Brain microvascular endothelial cell (primary cell): ENCODE data around the gene GALP.
"Not testable (repeated sequence)": the region's sequence is repeated elsewhere in the genome, so short reads cannot be mapped to it uniquely, and the experiment has no call there.

Source experiments
- DNase-seq: peaks from one replicate; pipeline ENCODE4 v3.0.0-alpha.2; 2020
- H3K27ac ChIP-seq: fragments of 250-450 bp; sonication (Bioruptor Pico); 2 replicates; pipeline ENCODE4 v1.5.1; 2020; ENCODE audit warnings: mild to moderate bottlenecking, moderate library complexity
- H3K27me3 ChIP-seq: fragments of 250-450 bp; sonication (Bioruptor Pico); replicated peaks from 2 replicates; pipeline ENCODE4 v1.5.1; 2020; ENCODE audit warnings: mild to moderate bottlenecking
- H3K36me3 ChIP-seq: fragments of 250-450 bp; sonication (Bioruptor Pico); replicated peaks from 2 replicates; pipeline ENCODE4 v1.5.1; 2020; ENCODE audit warnings: mild to moderate bottlenecking
- H3K4me3 ChIP-seq: 2 replicates; pipeline ENCODE4 v1.5.1; 2011; ENCODE audit warnings: low read depth, mild to moderate bottlenecking, control low read depth, low read length, moderate library complexity
- CTCF ChIP-seq: IDR thresholded peaks from 2 replicates; pipeline ENCODE4 v1.5.1; 2011; ENCODE audit warnings: low read depth, mild to moderate bottlenecking, moderate library complexity, low read length, control low read depth, inconsistent platforms; ENCODE audit errors: missing control alignments
- in situ Hi-C: cut with HindIII; loops from 2 replicates; pipeline ENCODE4 v1.10.0; 2017; ENCODE audit warnings: low sequenced_read_pairs, low pct_ligation_motif_present

Gene GALP

GRCh38 chr19:56175861-56176307 is at the start of gene GALP:
GALP (plus strand) TSS chr19:56176008; CDS start chr19:56177109, 1,101 bp downstream.
- DNase-seq, H3K27ac ChIP-seq, H3K27me3 ChIP-seq, H3K36me3 ChIP-seq, H3K4me3 ChIP-seq, in situ Hi-C loops: not testable (repeated sequence)

- no peak overlapping the region for H3K4me3 ChIP-seq
- no peak overlapping the region for H3K27ac ChIP-seq
- in situ Hi-C loops = no loop called here
- no peak for TF ChIP-seq CTCF
- no peaks in the 10 kb centered on the region for H3K36me3 ChIP-seq
- no peak for DNase-seq
- no peaks in the 10 kb centered on the region for H3K27me3 ChIP-seq
Measured at GRCh38 chr19:56126983-56127780, 48.6 kb upstream of the GALP start.

- DNase-seq = no peak
- no peaks in the 10 kb centered on the region for H3K36me3 ChIP-seq
- no peak overlapping the region for H3K4me3 ChIP-seq
- no peak overlapping the region for H3K27ac ChIP-seq
- no peak for TF ChIP-seq CTCF
- H3K27me3 ChIP-seq = no peaks in the 10 kb centered on the region
- in situ Hi-C loops = no loop called here
Measured at GRCh38 chr19:56130006-56130405, 45.8 kb upstream of the GALP start.

- no peak for DNase-seq
- H3K36me3 ChIP-seq = no peaks in the 10 kb centered on the region
- H3K4me3 ChIP-seq = no peak overlapping the region
- no peaks in the 10 kb centered on the region for H3K27me3 ChIP-seq
- no peak overlapping the region for H3K27ac ChIP-seq
- in situ Hi-C loops = no loop called here
- TF ChIP-seq CTCF = no peak
Measured at GRCh38 chr19:56131651-56132050, 44.2 kb upstream of the GALP start.

- DNase-seq = no peak
- TF ChIP-seq CTCF = no peak
- in situ Hi-C loops = no loop called here
- Histone ChIP-seq H3K27ac (no peak overlapping the region), H3K36me3 (no peaks in the 10 kb centered on the region), H3K4me3 (no peak overlapping the region), H3K27me3 (no peaks in the 10 kb centered on the region)
Measured at GRCh38 chr19:56132316-56132822, 43.4 kb upstream of the GALP start.

GRCh38 chr19:56133858-56134653 is 41.8 kb upstream of the GALP start:
- H3K27me3 ChIP-seq = no peaks in the 10 kb centered on the region
- TF ChIP-seq CTCF = no peak
- H3K4me3 ChIP-seq = no peak overlapping the region
- in situ Hi-C loops = no loop called here
- H3K27ac ChIP-seq = no peak overlapping the region
- no peak for DNase-seq
- H3K36me3 ChIP-seq = no peaks in the 10 kb centered on the region
